Retinal pigment epithelial cell (primary cell): ENCODE measurements around the gene RAB22A.
"Not testable (repeated sequence)": the region's sequence is repeated elsewhere in the genome, so short reads cannot be mapped to it uniquely, and the experiment has no call there.

Experiments
- DNase-seq: peaks from one replicate; pipeline ENCODE4 v3.0.0-alpha.2; 2010; ENCODE audit warnings: low read depth
- H3K4me3 ChIP-seq: 2 replicates; pipeline ENCODE4 v1.5.1; 2011; ENCODE audit warnings: mild to moderate bottlenecking, low read length, control low read depth, moderate library complexity
- CTCF ChIP-seq: conservative IDR thresholded peaks from 2 replicates; pipeline ENCODE4 v1.5.1; 2011; ENCODE audit warnings: low read depth, low read length, control low read depth, inconsistent platforms

The RAB22A gene

GRCh38 chr20:58407201-58407873 lies 97.8 kb downstream of the RAB22A start:
- H3K4me3 ChIP-seq, result no peak overlapping the region
- TF ChIP-seq CTCF, result no peak
- DNase-seq, result no peak

GRCh38 chr20:58407966-58408557 lies 98.5 kb downstream of the RAB22A start:
- no peak for DNase-seq
- TF ChIP-seq CTCF, result no peak
- H3K4me3 ChIP-seq, result no peak overlapping the region

GRCh38 chr20:58408603-58409246 lies 99.2 kb downstream of the RAB22A start:
- no peak for DNase-seq
- no peak overlapping the region for H3K4me3 ChIP-seq
- TF ChIP-seq CTCF, result no peak

GRCh38 chr20:58414216-58414615 lies 104.7 kb downstream of the RAB22A start:
- DNase-seq, result not testable (repeated sequence)

GRCh38 chr20:58414786-58415185 lies 105.3 kb downstream of the RAB22A start:
- not testable (repeated sequence) for DNase-seq, H3K4me3 ChIP-seq

More at GRCh38 chr20:58414216-58414615, 104.7 kb downstream of the RAB22A start:
- H3K4me3 ChIP-seq, result not testable (repeated sequence)

- no peak for DNase-seq
Measured at GRCh38 chr20:58416057-58416456, 106.5 kb downstream of the RAB22A start.

GRCh38 chr20:58416835-58417234 lies 107.3 kb downstream of the RAB22A start:
- TF ChIP-seq CTCF, result no peak
- no peak overlapping the region for H3K4me3 ChIP-seq
- DNase-seq, result no peak

More at GRCh38 chr20:58416057-58416456, 106.5 kb downstream of the RAB22A start:
- no peak for TF ChIP-seq CTCF
- no peak overlapping the region for H3K4me3 ChIP-seq
